Stimulated activated CD8-positive, alpha-beta memory T cell treated with anti-CD3 and anti-CD28 coated beads, Interleukin-15, amount 100 ng/mL, for 1 hour (primary cell): ENCODE results near the gene MAML3.
A peak's percentile ranks its signal among the peaks of the same experiment; 100 is the strongest.

Experiments
- DNase-seq: peaks from one replicate; pipeline ENCODE4 v3.0.0-alpha.2; 2020; ENCODE audit warnings: low read depth

MAML3 gene

GRCh38 chr4:140156529-140157171, 2.7 kb upstream of the MAML3 start:
- DNase-seq, result no peak

- DNase-seq, result no peak
These were observed 548 bp upstream of the MAML3 start for GRCh38 chr4:140154572-140154891.

GRCh38 chr4:140153419-140153717, 616 bp downstream of the MAML3 start:
- no peak for DNase-seq

GRCh38 chr4:140152751-140153418, 1.1 kb downstream of the MAML3 start:
- DNase-seq, result no peak

GRCh38 chr4:140152013-140152703, 1.8 kb downstream of the MAML3 start:
- DNase-seq, result peak; percentile 46

- peak; percentile 27 for DNase-seq
These were observed 2.3 kb downstream of the MAML3 start for GRCh38 chr4:140151699-140152012.

- peak; percentile 38 for DNase-seq
These were observed 2.9 kb downstream of the MAML3 start for GRCh38 chr4:140150886-140151698.

- DNase-seq, result no peak
These were observed 3.4 kb downstream of the MAML3 start for GRCh38 chr4:140150636-140150885.

- DNase-seq, result peak; percentile 32
These were observed 3.9 kb downstream of the MAML3 start for GRCh38 chr4:140149846-140150635.

- DNase-seq, result no peak
These were observed 9.9 kb downstream of the MAML3 start for GRCh38 chr4:140144050-140144449.

- no peak for DNase-seq
These were observed 12.7 kb downstream of the MAML3 start for GRCh38 chr4:140141210-140141835.

- DNase-seq, result no peak
These were observed 13.4 kb downstream of the MAML3 start for GRCh38 chr4:140140566-140140965.

- DNase-seq, result no peak
These were observed 15.6 kb downstream of the MAML3 start for GRCh38 chr4:140138428-140138827.

- DNase-seq, result no peak
These were observed 16.3 kb downstream of the MAML3 start for GRCh38 chr4:140137671-140138070.

- no peak for DNase-seq
These were observed 17.5 kb downstream of the MAML3 start for GRCh38 chr4:140136509-140136908.

GRCh38 chr4:140135529-140136088, 18.4 kb downstream of the MAML3 start:
- no peak for DNase-seq

GRCh38 chr4:140134746-140135425, 19.1 kb downstream of the MAML3 start:
- no peak for DNase-seq

- no peak for DNase-seq
These were observed 20.4 kb downstream of the MAML3 start for GRCh38 chr4:140133576-140133975.

- DNase-seq, result no peak
These were observed 22.2 kb downstream of the MAML3 start for GRCh38 chr4:140131675-140132229.

- no peak for DNase-seq
These were observed 23.3 kb downstream of the MAML3 start for GRCh38 chr4:140130677-140131076.

- DNase-seq, result no peak
These were observed 26.6 kb downstream of the MAML3 start for GRCh38 chr4:140127422-140127821.
